Activated CD4-positive, alpha-beta T cell treated with anti-CD3 and anti-CD28 coated beads, Interleukin-2, amount 10 ng/mL, durations not matched to agents 7 days and 5 days (primary cell): ENCODE data around the gene NINL. TPM values are rescaled to one million over a fixed set of nuclear protein-coding genes. Genes with fewer than 3 reads are reported as not detected.
"Not testable (repeated sequence)": the region's sequence is repeated elsewhere in the genome, so short reads cannot be mapped to it uniquely, and the experiment has no call there.

Source experiments
- CTCF ChIA-PET: fragments of 350-600 bp; sonication (Branson Sonifier 250); formaldehyde crosslinking; loops from one replicate; lab custom pipeline; 2021; ENCODE audit warnings: antibody characterized with exemption; lab: Charles Lee
- POLR2A ChIA-PET: fragments of 350-600 bp; sonication (Branson Sonifier 250); formaldehyde crosslinking; loops from one replicate; lab custom pipeline; 2021; ENCODE audit warnings: antibody characterized with exemption; lab: Charles Lee
- DNase-seq: peaks from one replicate; pipeline ENCODE4 v3.0.0-alpha.2; 2020
- H3K27ac Mint-ChIP-seq: one replicate; pipeline ENCODE4 v1.8.0; 2021; ENCODE audit warnings: mild to moderate bottlenecking, moderate library complexity, mixed read lengths
- H3K27me3 Mint-ChIP-seq: one replicate; pipeline ENCODE4 v1.8.0; 2021; ENCODE audit warnings: mixed read lengths
- H3K36me3 Mint-ChIP-seq: one replicate; pipeline ENCODE4 v1.8.0; 2021; ENCODE audit warnings: low read depth, mixed read lengths
- H3K4me1 Mint-ChIP-seq: one replicate; pipeline ENCODE4 v1.8.0; 2021; ENCODE audit warnings: mixed read lengths
- H3K4me3 Mint-ChIP-seq: one replicate; pipeline ENCODE4 v1.8.0; 2021; ENCODE audit warnings: mild to moderate bottlenecking, moderate library complexity, mixed read lengths
- H3K9me3 Mint-ChIP-seq: one replicate; pipeline ENCODE4 v1.8.0; 2021; ENCODE audit warnings: mixed read lengths
- total RNA-seq, 2 experiments: library from RNA; stranded (reverse); gene quantifications; one replicate each; pipeline ENCODE4 v1.2.3, GENCODE V29; 2021

NINL gene
- total RNA-seq, 2 experiments from 2014 or later: 2.3 to 3.7 TPM

DNA sequence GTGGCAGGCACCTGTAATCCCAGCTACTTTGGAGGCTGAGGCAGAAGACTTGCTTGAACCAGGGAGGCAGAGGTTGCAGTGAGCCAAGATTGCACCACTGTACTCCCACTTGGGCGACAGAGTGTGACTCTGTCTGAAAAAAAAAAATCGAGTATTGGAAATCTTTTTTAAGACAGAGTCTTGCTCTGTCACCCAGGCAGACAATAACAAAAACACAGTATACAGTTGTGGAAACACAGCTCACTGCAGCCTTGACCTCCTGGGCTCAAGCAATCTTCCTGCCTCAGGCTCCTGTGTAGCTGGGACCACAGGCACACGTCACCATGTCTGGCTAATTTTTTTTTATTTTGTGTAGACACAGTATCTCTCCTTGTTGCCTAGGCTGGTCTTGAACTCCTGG is 23.4 kb upstream of the NINL start:
- H3K27me3 Mint-ChIP-seq: no peaks in the 10 kb centered on the region
- H3K27ac Mint-ChIP-seq: no peak overlapping the region
- POLR2A ChIA-PET: no interaction called here
- peaks cover 4% of the 10 kb centered on the region for H3K36me3 Mint-ChIP-seq
- H3K4me3 Mint-ChIP-seq: no peak overlapping the region
- no peak for DNase-seq
- no peaks in the 10 kb centered on the region for H3K4me1 Mint-ChIP-seq
- CTCF ChIA-PET: no interaction called here
- H3K9me3 Mint-ChIP-seq: no peaks in the 10 kb centered on the region

DNA sequence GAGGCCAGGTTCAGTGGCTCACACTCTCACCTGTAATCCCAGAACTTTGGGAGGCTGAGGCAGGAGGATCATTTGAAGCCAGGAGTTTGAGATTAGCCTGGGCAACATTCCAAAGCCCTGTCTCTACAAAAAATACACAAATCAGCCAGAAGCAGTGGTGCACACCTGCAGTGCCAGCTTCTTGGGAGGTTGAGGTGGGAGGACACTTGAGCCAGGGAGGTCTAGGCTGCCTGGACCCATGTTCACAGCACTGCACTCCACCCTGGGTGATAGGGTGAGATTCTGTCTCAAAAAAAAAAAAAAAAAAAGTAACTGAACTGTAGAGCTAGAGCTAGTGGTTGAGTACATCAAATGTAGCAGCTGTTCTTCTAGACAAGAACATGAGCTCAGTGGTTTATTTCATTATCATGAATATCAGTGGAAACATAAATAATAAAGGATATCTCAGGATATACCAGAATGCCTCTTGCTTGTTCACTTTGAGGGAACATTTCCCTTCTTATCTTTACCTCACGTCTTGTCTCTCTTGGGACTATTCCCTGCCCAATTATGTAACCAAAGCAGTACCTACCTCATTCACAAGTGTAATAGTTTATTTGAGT is 20.9 kb upstream of the NINL start:
- Mint-ChIP-seq H3K4me3 (no peak overlapping the region), H3K4me1 (peaks cover 5% of the 10 kb centered on the region), H3K36me3 (no peaks in the 10 kb centered on the region), H3K27ac (no peak overlapping the region), H3K27me3 (no peaks in the 10 kb centered on the region), H3K9me3 (peaks cover 3% of the 10 kb centered on the region)
- POLR2A ChIA-PET: no interaction called here
- no peak for DNase-seq
- CTCF ChIA-PET: interaction anchor here (0.9 kb wide), 1 partner anchor 29 kb away, joined by 3 read pairs; no protein-coding TSS in a partner anchor

DNA sequence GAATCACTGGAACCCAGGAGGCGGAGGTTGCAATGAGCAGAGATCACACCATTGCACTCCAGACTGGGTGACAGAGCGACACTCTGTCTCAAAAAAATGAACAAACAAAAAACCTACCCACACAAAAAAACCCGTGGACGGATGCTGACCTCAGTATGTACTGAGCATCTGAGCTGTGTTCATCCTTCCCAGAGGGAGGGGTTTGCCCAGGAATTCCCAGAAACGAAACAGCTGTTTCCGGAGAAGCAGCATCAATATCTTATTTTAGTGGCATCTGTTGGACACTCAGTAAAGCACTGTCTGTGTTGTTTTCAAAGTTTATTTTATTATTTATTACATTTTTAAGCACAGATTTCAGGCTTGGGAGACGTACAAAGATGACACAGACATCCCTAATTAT is 19.8 kb upstream of the NINL start:
- Mint-ChIP-seq H3K36me3 (no peaks in the 10 kb centered on the region), H3K4me3 (no peak overlapping the region), H3K27me3 (no peaks in the 10 kb centered on the region), H3K9me3 (peaks cover 3% of the 10 kb centered on the region), H3K27ac (no peak overlapping the region), H3K4me1 (peaks cover 5% of the 10 kb centered on the region)
- CTCF ChIA-PET: no interaction called here
- no peak for DNase-seq
- POLR2A ChIA-PET: no interaction called here

DNA sequence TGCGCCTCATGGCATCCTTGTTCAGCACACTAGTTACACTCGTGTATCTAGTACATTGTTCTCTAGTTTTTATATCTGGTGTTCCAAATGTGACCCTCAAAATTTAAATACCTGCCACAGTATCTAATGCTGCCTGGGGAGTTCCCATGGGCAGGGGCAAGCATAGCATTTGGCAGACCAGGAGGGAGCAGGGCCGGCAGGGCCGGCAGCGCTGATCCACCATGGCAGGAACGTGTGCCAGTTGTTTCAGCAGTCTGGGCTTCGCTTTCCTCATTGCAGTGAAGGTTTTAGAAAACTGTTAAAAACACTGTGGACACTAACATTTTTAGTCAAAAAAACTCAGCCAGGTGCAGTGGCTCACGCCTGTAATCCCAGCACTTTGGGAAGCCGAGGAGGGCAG is 19.3 kb upstream of the NINL start:
- POLR2A ChIA-PET: no interaction called here
- H3K27me3 Mint-ChIP-seq: no peaks in the 10 kb centered on the region

DNA sequence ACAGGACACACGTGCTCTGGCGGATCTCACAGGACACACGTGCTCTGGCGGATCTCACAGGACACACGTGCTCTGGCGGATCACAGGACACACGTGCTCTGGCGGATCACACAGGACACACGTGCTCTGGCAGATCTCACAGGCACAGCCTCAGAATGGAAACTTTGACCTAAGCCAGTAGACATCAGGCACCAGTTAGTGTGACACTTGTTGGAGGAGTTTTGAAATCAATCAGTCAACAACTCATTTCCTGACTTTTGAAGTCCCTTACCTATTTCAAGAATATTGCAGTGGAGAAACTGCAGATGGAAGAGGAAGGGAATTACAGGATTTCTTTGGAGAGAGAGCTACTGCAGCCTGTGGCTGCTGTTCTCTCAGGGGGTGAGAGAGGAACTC is 17.6 kb upstream of the NINL start:
- H3K4me1 Mint-ChIP-seq, H3K9me3 Mint-ChIP-seq, POLR2A ChIA-PET, H3K36me3 Mint-ChIP-seq, DNase-seq, H3K27me3 Mint-ChIP-seq, H3K4me3 Mint-ChIP-seq, H3K27ac Mint-ChIP-seq: not testable (repeated sequence)
- CTCF ChIA-PET: interaction anchor here (0.7 kb wide), 1 partner anchor 12 kb away, joined by 6 read pairs; no protein-coding TSS in a partner anchor

More for the DNA sequence above, 19.3 kb upstream of the NINL start:
- Mint-ChIP-seq H3K4me1 (peaks cover 5% of the 10 kb centered on the region), H3K9me3 (peaks cover 3% of the 10 kb centered on the region), H3K27ac (no peak overlapping the region), H3K36me3 (no peaks in the 10 kb centered on the region), H3K4me3 (no peak overlapping the region)
- no peak for DNase-seq
- CTCF ChIA-PET: no interaction called here

GRCh38 chr20:25602191-25602913 is 17.0 kb upstream of the NINL start:
- H3K36me3 Mint-ChIP-seq, H3K9me3 Mint-ChIP-seq, CTCF ChIA-PET, H3K4me3 Mint-ChIP-seq, H3K4me1 Mint-ChIP-seq, H3K27ac Mint-ChIP-seq, POLR2A ChIA-PET, DNase-seq, H3K27me3 Mint-ChIP-seq: not testable (repeated sequence)

DNA sequence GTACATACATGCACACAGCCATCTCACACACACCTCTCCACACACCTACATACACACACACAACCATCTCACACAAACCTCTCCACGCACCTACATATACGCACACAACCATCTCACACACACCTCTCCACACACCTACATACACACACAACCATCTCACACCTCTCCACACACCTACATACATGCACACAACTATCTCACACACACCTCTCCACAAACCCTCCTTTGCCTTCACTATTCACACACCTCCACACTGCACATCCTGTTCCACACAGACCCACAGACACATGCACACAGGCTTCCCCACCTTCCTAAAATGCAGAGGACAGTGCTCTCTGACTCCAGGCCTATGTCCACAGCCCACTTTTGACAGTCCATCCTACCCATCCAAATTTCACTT is 16.3 kb upstream of the NINL start:
- H3K27ac Mint-ChIP-seq: no peak overlapping the region
- ChIA-PET CTCF (no interaction called here), POLR2A (no interaction called here)
- H3K36me3 Mint-ChIP-seq: no peaks in the 10 kb centered on the region
- no peaks in the 10 kb centered on the region for H3K27me3 Mint-ChIP-seq
- DNase-seq: no peak
- peaks cover 5% of the 10 kb centered on the region for H3K4me1 Mint-ChIP-seq
- H3K9me3 Mint-ChIP-seq: peaks cover 3% of the 10 kb centered on the region
- H3K4me3 Mint-ChIP-seq: no peak overlapping the region

- H3K9me3 Mint-ChIP-seq: peaks cover 3% of the 10 kb centered on the region
- POLR2A ChIA-PET: no interaction called here
- H3K27ac Mint-ChIP-seq: no peak overlapping the region
- no peaks in the 10 kb centered on the region for H3K27me3 Mint-ChIP-seq
- CTCF ChIA-PET: no interaction called here
- no peaks in the 10 kb centered on the region for H3K36me3 Mint-ChIP-seq
- no peak overlapping the region for H3K4me3 Mint-ChIP-seq
- H3K4me1 Mint-ChIP-seq: peaks cover 5% of the 10 kb centered on the region
- no peak for DNase-seq
Measured at GRCh38 chr20:25600632-25601031, 15.3 kb upstream of the NINL start.

DNA sequence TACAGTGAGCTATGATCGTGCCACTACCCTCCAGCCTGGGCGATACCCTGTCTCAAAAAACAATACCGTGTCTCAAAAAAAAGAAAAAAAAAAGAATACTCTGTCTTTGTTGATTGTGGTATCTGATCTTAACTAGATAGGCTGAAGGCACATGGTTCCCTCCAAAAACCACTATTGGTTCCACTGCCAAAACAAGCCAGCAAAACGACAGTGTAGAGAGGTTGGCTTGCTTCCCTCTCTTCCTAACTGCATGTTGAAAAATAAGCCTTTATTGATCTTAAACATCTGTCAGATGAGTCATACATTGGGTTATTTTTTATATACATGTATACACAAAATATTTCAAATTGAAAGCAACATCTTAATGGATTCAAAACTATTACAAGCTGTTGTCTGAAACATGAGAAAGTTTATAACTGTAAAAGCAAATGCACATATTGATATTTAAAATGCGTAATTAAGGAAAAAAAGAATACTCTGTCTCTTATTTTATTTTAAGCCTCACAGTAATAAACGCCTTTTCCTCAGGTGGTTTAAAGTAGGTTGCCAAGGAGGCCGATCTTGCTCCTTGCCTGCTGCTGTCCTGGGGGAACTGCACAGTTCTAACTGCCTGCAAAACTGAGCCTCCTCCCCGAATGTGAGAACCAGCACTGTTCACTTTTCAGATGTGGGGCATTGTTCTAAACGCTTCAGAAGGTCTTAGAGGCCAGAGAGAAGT is 7.0 kb upstream of the NINL start:
- ChIA-PET CTCF (interaction anchor here (0.7 kb wide), 1 partner anchor 277 kb away, joined by 3 read pairs; no protein-coding TSS in a partner anchor), POLR2A (interaction anchor here (0.5 kb wide), 1 partner anchor 51 kb away, joined by 3 read pairs; no protein-coding TSS in a partner anchor)
- Mint-ChIP-seq H3K4me1 (no peaks in the 10 kb centered on the region), H3K27ac (no peak overlapping the region), H3K4me3 (no peak overlapping the region), H3K9me3 (no peaks in the 10 kb centered on the region), H3K27me3 (peaks cover 3% of the 10 kb centered on the region), H3K36me3 (no peaks in the 10 kb centered on the region)
- DNase-seq: no peak

DNA sequence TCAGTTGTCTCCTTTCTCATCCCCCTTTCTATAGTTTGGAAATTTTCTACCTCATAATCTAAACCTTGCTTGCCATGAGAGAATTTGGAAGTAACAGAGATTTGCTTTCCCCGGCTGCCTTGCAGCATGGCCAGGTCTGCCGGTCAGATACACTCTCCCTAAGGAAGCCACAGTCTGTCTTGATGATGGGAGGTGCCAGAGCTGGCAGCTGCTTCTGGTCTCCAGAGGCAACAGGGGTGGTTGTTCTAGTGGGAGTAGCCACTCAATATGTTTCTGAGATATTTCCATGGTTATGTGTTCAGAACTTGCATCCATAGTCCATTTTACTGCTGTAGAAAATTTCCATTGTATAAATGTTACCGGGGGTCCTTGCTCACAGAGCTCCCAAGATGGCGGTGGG is 5.4 kb upstream of the NINL start:
- H3K9me3 Mint-ChIP-seq, CTCF ChIA-PET, H3K27me3 Mint-ChIP-seq, H3K36me3 Mint-ChIP-seq, H3K4me1 Mint-ChIP-seq, H3K27ac Mint-ChIP-seq, DNase-seq, H3K4me3 Mint-ChIP-seq, POLR2A ChIA-PET: not testable (repeated sequence)

- ChIA-PET CTCF (no interaction called here), POLR2A (no interaction called here)
- no peaks in the 10 kb centered on the region for H3K36me3 Mint-ChIP-seq
- no peaks in the 10 kb centered on the region for H3K9me3 Mint-ChIP-seq
- H3K4me1 Mint-ChIP-seq: peaks cover 13% of the 10 kb centered on the region
- H3K4me3 Mint-ChIP-seq: no peak overlapping the region
- no peak for DNase-seq
- peaks cover 3% of the 10 kb centered on the region for H3K27me3 Mint-ChIP-seq
- H3K27ac Mint-ChIP-seq: no peak overlapping the region
Measured at GRCh38 chr20:25588491-25588890, 3.2 kb upstream of the NINL start.

GRCh38 chr20:25587536-25587935 is 2.2 kb upstream of the NINL start:
- Mint-ChIP-seq H3K27ac (no peak overlapping the region), H3K9me3 (no peaks in the 10 kb centered on the region), H3K36me3 (no peaks in the 10 kb centered on the region), H3K4me1 (peaks cover 18% of the 10 kb centered on the region), H3K4me3 (no peak overlapping the region), H3K27me3 (peaks cover 10% of the 10 kb centered on the region)
- CTCF ChIA-PET: no interaction called here
- DNase-seq: no peak
- POLR2A ChIA-PET: interaction anchor here (0.6 kb wide), 1 partner anchor 137 kb away, joined by 3 read pairs; no protein-coding TSS in a partner anchor

- ChIA-PET POLR2A (no interaction called here), CTCF (no interaction called here)
- Mint-ChIP-seq H3K27ac (no peak overlapping the region), H3K4me1 (peaks cover 18% of the 10 kb centered on the region), H3K9me3 (no peaks in the 10 kb centered on the region), H3K36me3 (no peaks in the 10 kb centered on the region), H3K4me3 (no peak overlapping the region), H3K27me3 (peaks cover 10% of the 10 kb centered on the region)
- no peak for DNase-seq
Measured at GRCh38 chr20:25586877-25587276, 1.5 kb upstream of the NINL start.
